ENCODE data around the gene HLCS.
A peak's percentile ranks its signal among the peaks of the same experiment; 100 is the strongest.

DNA sequence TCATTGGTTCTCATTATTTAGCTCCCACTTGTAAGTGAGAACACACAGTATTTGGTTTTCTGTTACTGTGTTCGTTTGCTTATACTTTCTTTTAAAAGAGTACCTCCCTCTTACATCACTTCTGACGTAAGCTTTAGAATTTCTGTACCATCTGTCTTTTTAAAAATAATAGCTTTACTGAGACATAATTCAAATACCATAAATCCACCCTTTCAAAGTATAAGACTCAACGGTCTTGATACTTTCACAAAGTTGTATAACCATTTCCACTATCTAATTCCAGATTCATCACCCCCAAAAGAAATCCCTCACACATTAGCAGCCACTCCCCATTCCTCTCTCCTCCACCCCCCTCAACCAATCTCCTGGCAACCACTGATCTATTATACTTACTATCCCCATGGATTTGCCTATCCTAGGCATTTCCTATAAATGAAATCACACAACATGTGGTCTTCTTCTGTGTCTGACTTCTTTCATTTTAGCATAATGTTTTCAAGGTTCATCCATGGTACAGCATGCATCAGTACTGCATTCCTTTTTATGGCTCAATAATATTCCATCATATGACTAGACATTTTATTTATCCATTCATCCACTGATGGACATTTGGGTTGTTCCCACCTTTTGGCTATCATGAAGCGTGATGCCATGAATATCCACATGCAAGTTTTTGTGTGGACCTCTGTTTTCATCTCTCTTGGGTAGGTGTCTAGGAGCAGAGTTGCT, 104.7 kb downstream of the HLCS start:
- TF ChIP-seq POLR2A (IDR thresholded peaks at IDR 0.05; ENCODE audit: low read depth, low read length) = no peak
- no peak for TF ChIP-seq CTCF (conservative IDR thresholded peaks at IDR 0.05; ENCODE audit: low read depth, low read length)
- no peak for TF ChIP-seq MAFK (IDR thresholded peaks at IDR 0.05; ENCODE audit: low read depth, low read length)
- no peak for TF ChIP-seq RAD21 (IDR thresholded peaks at IDR 0.05; ENCODE audit: low read length)
- TF ChIP-seq MXI1 (IDR thresholded peaks at IDR 0.05; ENCODE audit: borderline replicate concordance, low read depth, low read length) = no peak
- TF ChIP-seq CEBPB (IDR thresholded peaks at IDR 0.05; ENCODE audit: low read depth, low read length) = 0 out of 2 replicates have a peak, but pooled peaks have one; percentile 0
- no peak for TF ChIP-seq RCOR1 (IDR thresholded peaks at IDR 0.05; ENCODE audit: insufficient replicate concordance, low read length)
- no peak for TF ChIP-seq CHD1 (IDR thresholded peaks at IDR 0.05; ENCODE audit: low read depth, low read length)

All from IMR-90 (cell line).